NCI-H1092 (cell line): ENCODE results near the gene ARFGAP1.
"Not testable (repeated sequence)": the region's sequence is repeated elsewhere in the genome, so short reads cannot be mapped to it uniquely, and the experiment has no call there.

Experiments used
- DNase-seq: peaks from one replicate; lab custom pipeline; 2025; lab: John Stamatoyannopoulos, UW

The ARFGAP1 gene

DNA sequence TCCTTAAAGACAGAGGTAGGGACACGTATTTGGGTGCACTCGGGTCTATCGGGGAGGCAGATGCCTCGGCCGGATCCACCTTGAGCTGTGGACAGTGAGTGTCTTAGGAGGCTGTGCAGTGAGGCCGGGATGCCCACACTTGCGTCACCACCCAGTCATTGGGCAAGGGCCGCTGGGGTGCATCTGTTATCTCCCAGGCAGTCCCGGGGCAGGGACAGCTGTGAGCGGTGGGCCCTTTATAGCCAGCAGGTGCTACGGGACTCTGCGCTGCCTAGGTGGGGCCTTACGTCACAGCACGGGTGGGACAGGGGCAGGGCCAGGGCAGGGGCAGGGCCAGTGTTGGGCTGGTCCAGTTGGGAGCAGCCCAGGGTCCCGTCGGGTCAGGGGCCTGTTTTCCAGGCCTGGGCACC, 19.7 kb downstream of the ARFGAP1 start:
- DNase-seq: no peak

DNA sequence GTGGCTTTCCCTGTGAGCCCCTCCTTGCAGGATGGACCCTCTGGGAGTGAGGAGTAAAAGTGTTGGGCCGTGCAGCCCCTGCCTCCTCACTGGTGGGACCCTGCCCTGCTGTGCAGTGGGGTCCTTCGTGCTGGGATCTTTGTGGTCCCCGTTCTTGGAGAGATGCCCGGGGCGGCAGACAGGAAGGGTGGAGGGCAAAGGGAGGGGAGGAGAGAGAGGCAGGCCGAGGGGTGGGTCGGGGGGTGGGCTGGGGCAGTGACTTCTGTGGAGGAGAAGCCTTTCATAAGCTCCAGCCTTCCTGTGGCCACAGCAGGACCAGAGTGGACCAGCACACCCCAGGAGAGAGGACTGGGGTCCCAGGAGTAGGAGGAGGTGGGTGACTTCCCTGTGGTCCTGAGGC, 20.3 kb downstream of the ARFGAP1 start, which contains the start of gene COL20A1:
Gene COL20A1, plus strand, starts transcription at position 283 of the 400 bp plus-strand sequence. CDS start 1,922 bp downstream, outside the sequence.
- DNase-seq: no peak

DNA sequence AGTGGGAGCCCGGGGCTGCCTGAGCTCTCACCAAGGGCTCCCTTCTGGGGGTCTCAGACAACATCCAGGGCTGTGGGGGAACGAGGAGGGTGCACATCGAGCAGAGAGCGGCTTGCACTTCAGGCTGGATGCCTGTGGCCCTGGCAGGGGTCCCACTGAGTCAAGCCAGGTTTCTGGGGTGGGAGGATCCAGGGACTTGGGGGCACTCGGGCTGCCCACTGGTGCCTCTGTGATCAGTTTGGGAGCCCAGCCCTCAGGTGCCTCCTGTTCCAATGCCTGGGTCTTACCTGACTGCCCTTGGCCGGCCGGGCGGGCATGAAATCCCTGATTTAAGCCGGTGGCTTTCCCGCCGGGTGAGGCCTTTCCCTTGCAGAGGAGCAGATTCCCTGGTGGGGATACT, 20.8 kb downstream of the ARFGAP1 start:
- no peak for DNase-seq

- DNase-seq: no peak
Observed at GRCh38 chr20:63293871-63294535, 21.4 kb downstream of the ARFGAP1 start.

DNA sequence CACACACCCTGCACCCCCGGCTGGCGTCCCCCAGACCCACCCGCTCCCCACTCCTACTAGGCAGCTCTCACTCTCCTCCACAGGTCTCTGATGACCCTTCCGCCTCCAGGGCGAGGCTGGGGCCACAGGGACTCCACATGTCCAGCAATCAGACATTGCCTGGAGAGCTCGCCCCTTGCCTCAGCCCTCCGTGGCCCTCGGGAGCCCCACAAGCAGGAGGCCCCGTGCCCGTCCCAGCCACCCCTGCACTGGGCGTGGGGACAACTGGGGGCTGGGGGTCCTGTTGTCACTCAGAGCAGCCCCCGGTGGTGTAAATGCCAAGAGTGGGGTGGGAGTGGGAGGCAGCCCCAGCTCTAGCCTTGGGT, 21.9 kb downstream of the ARFGAP1 start:
- no peak for DNase-seq

DNA sequence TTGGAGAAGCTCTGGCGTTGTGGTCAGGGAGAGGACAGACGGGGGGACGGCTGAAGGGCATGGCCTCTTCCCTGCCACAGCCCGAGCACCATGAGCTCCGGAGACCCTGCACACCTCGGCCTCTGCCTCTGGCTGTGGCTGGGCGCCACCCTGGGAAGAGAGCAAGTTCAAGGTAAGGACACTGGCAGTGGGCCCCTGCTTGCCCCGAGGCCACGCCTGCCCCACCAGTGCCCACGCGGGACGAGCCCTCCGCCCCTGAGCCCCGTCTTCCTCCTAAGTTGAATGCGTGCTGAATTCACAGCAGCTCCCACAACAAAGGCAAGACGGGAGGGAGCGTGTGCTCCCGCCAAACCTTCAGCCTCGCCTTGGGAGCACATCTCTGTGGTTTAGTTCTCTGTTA, 22.4 kb downstream of the ARFGAP1 start:
- DNase-seq: no peak

DNA sequence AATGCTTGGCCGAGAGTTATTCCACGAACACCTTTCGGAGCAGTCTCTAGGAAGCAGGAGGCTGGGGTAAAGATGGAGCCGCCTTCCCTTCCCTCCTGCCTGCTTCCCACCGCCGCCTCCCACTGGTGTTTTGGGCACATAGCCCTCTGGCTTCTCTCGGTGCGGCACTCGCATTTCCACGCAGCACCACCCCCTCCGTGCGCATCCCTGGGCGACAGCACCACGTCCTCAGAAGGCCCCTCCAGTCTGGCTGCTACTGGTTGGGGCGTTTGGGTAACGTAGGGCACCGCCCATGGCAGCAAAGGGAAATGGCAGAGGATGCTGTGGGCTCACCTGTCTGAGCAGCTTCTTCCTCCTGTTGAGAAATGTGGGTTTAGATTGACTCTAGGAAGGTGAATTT, 22.8 kb downstream of the ARFGAP1 start:
- no peak for DNase-seq

DNA sequence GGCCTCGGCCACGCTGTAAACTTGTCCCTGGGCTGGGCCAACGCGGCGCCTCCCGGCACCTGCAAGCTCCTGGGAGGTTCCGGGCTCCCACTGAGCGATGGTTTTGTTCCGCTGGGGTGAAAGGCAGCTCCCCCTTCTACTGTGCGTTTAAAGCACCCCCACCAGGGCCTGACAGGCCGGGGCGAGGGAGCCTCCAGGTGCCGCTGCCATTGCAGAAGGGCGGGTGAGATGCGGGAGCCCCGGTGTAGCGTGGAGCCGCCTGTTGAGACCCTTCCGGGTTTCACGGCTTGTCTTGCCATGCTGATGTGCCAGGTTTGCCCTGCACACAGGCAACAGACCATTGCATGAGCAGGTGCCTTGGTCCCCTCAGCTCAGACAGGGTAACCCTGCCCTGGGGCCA, 23.2 kb downstream of the ARFGAP1 start:
- DNase-seq: no peak

DNA sequence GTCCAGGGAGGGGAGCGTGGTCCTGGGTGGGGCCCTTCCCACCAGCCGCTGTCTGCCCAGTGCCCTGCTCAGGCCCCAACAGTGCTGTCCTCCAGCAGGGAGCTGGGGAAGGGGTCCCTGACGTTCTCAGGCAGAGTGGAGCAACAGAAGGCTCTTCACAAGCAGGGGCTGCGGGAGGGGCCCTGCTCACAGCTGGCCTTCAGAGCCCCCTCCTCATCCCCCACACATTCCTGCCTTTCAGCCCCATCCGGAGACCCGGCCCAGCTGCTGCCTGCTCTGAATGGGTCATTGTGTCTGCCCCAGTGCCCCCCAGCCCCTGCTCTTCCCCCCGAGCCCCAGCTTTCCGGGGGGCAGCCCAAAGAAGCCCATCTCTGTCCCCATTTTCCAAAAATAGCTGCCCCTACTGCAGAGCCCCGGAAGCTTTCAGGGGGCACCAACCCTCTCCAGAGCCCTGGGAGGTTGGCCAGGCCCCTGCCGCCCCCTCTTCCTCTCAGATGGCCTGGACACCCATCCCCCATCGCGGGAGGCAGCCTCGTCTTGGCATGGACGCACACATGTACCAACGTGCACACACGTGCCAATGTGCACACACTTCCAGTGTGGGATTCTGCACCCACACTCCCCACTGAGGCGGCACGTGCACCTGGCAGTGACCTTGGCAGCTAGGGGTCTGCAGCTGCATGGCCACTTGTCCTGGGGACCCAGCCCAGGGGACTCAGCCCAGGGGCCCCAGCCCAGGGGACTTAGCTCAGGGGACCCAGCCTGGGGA, 24.1 kb downstream of the ARFGAP1 start:
- DNase-seq: no peak

- no peak for DNase-seq
Observed at GRCh38 chr20:63297371-63297781, 24.8 kb downstream of the ARFGAP1 start.

GRCh38 chr20:63297796-63298572, 25.4 kb downstream of the ARFGAP1 start:
- no peak for DNase-seq

GRCh38 chr20:63298731-63299312, 26.2 kb downstream of the ARFGAP1 start:
- DNase-seq: no peak

DNA sequence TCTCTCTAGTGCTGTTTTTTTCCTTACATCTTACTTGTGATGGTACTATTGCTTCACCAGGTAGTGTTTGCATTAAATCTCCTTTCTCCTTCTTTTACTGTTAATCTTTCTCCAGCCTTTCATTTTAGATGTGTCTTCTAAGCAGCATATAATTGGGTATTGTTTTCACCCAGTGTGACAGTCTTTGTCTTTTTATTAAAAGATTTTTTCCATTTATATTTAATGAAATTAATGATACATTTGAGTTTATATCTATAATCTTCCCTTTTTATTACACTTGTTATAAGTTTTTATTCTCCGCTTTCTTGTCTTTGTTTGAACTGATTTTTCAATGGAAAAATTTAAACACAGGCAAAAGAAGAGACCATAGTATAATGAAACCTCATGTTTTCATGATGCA, 29.1 kb downstream of the ARFGAP1 start:
- no peak for DNase-seq

DNA sequence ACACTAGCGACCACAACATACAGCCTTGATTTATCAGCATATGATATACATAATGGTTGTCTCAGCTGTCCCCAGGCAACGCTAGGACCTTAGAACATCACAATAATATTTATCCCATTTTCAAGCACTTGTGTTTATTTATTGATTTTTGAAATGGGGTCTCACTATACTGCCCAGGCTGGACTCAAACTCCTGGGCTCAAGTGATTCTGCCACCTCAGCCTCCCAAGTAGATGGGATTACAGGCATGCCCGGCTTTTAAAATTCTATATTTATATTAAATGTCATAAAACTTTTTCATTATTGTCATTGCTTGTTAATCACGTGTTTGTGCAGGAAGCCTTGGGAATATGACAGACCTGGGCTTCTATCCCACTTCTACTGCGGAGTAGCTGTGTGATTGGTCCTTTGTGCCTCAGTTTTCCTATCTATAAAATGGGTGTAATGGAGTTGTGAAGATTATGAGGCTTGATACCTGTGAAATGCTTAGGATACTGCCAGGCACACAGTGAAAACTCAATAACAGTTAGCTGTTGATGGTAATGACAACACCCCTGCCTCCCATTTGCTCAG, 30.6 kb downstream of the ARFGAP1 start:
- DNase-seq: no peak

DNA sequence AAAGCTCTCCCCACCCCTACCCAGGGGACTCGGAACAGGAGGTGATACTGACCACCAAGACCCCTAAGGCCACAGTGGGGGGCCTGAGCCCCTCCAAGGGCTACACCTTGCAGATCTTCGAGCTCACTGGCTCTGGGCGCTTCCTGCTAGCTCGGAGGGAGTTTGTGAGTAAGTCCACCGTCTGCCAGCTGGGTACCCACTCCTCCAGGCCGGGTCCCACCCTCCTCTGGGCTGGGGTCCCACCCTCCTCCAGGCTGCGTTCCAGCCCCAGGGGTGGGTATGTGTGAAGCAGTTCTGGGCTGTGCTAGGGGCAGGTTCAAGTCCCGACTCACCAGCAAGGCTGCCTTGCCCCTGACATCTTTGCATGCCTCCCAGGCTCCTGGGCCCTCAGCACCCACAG, 32.8 kb downstream of the ARFGAP1 start:
- no peak for DNase-seq

- DNase-seq: not testable (repeated sequence)
Observed at GRCh38 chr20:63305933-63306672, 33.5 kb downstream of the ARFGAP1 start.

GRCh38 chr20:63306673-63307537, 34.3 kb downstream of the ARFGAP1 start:
- DNase-seq: no peak

- no peak for DNase-seq
Observed at GRCh38 chr20:63307538-63308217, 35.1 kb downstream of the ARFGAP1 start.

GRCh38 chr20:63308218-63308911, 35.8 kb downstream of the ARFGAP1 start:
- DNase-seq: no peak
